CD4-positive, alpha-beta T cell treated with Interleukin-15 for 1 hour (primary cell): ENCODE data around the gene SPTBN4.
A peak's percentile ranks its signal among the peaks of the same experiment; 100 is the strongest.
"Not testable (repeated sequence)": the region's sequence is repeated elsewhere in the genome, so short reads cannot be mapped to it uniquely, and the experiment has no call there.

Experiments used
- DNase-seq: peaks from one replicate; pipeline ENCODE4 v3.0.0-alpha.2; 2020

Gene SPTBN4

GRCh38 chr19:40465557-40466218, 1.1 kb upstream of the SPTBN4 start, which contains the start of gene BLVRB:
Gene BLVRB (minus strand): TSS chr19:40465745. CDS start chr19:40465688, 57 bp downstream.
- peak; percentile 99 for DNase-seq

- DNase-seq, result peak; percentile 89
Observed at GRCh38 chr19:40466219-40466984, 399 bp upstream of the SPTBN4 start.

DNA sequence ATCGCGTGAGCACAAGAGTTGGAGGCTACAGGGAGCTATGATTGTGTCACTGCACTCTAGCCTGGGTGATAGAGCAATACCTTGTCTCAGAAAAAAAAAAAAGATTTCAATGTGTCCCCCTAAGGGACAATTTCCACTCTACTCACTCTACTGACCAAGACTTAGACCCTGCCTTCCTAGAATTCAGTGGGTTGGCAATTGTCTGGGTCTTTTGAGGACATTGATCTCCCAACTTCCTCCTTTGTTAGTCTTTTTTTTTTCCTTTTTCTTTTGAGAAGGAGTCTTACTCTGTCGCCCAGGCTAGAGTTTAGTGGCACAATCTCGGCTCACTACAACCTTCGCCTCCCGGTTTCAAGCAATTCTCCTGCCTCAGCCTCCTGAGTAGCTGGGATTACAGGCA, 2.2 kb downstream of the SPTBN4 start:
- DNase-seq, result no peak

GRCh38 chr19:40471111-40471510, 4.3 kb downstream of the SPTBN4 start:
- no peak for DNase-seq

GRCh38 chr19:40472516-40472915, 5.7 kb downstream of the SPTBN4 start:
- no peak for DNase-seq

- no peak for DNase-seq
Observed at GRCh38 chr19:40474737-40475136, 7.9 kb downstream of the SPTBN4 start.

DNA sequence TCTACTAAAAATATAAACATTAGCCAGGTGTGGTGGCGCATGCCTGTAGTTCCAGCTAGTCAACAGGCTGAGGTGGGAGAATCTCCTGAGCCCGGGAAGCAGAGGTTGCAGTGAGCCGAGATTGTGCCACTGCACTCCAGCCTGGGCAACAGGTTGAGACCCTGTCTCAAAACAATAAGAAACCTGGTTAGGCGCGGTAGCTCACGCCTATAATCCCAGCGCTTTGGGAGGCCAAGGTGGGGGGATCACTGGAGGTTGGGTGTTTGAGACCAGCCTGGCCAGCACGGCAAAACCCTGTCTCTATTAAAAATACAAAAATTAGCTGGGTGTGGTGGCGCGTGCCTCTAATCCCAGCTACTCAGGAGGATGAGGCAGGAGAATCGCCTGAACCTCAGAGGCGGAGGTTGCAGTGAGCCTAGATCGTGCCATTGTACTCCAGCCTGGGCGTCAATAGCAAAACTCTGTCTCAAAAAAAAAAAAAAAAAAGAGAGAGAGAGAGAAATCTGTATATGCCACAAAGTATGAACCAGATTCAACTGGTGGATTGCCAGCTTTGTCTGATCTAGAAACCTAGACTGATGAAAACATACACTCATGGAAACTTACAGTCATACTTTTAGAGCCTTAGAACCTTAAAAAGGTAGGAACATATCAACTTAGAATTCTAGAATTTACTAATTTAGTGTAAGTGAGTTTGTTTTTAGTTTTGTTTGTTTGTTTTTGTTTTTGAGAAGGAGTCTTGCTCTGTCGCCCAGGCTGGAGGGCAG, 9.3 kb downstream of the SPTBN4 start:
- not testable (repeated sequence) for DNase-seq

DNA sequence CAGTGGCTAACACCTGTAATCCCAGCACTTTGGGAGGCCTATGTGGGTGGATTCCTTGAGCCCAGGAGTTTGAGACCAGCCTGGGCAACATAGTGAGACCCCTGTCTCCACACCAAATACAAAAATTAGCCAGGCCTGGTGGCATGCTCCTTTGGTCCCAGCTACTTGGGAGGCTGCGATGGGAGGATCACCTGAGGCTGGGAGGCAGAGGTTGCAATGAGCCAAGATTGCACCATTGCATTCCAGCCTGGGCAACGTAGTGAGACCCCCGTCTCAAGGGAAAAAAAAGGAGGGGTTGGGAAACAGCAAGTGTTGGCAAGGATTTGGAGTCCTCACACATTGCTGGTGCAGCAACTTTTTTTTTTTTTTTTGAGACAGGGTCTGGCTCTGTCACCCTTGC, 19.2 kb downstream of the SPTBN4 start:
- no peak for DNase-seq

DNA sequence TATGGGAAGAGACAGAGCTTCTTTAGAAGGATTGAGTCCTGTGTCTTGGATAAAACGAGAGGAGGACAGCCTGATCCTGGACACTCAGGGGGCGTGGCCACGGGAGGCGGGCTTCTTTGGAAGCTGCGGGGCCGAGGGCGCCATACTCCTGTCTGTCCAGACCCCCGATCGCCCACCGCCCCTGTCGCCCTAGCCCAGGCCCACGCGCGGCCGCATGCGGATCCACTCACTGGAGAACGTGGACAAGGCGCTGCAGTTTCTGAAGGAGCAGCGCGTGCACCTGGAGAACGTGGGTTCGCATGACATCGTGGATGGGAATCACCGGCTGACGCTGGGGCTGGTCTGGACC, 23.1 kb downstream of the SPTBN4 start:
- no peak for DNase-seq

GRCh38 chr19:40492274-40492673, 25.5 kb downstream of the SPTBN4 start:
- no peak for DNase-seq

DNA sequence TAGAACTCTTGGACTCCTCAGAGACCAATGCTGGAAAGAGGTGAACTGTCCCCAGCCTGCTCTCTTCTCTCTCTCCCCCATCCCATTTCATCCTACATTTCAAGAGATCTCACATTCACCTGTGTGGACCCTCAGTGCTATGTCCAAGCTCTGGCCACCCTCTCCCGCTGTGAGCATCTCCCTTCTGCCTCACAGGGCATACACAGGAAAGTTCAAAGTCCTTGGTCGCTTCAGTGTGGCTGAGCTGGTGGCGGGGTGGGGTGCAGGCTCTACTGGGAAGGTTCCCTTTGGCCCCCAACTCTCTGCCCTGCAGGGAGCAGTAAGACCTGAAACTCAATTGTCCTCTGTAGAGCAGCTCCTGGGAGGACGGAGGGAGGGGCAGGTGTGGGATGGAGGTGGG, 27.0 kb downstream of the SPTBN4 start:
- DNase-seq, result no peak

DNA sequence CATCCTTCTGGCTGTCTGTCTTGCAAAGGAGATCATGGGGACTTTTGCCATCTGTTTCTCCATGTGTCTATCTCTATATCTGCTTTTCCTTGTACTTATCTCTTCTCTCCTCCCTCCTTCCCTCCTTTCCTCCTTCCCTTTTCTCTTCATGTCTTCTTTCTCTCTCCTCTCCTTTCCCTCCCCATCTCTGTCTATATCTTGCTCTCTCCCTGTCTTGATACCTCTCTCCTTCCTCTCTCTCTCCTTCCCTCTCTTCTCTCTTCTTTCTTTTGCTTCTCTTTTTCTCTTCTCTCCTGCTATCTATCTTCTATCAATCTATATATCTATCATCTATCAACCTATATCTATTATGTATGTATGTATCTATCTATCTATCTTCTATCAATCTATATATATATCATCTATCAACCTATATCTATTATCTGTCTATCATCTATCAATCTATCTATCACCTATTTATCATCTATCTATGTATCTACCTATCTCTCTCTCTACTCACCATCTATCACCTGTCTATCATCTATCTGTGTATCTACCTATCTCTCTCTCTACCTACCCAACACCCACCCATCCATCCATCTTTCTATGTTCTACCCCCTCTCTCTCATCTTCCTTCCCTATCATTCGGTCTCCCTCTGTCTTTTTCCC, 27.5 kb downstream of the SPTBN4 start:
- DNase-seq, result no peak

DNA sequence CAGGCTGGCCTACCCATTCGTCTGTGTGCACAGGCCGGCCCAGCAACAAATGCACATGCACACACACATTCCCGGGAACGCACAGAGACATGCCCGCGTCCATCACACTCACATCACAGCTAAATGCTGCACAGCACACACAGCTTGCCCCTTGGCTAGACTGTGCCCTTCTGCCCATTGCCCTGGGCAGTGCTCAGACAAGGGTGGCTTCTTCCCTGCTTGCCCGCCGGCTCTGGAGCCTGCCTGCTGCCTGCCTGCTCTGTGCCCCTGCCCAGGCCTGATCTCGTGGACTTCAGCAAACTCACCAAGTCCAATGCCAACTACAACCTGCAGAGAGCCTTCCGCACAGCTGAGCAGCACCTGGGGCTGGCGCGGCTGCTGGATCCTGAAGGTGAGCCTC, 30.4 kb downstream of the SPTBN4 start:
- no peak for DNase-seq

DNA sequence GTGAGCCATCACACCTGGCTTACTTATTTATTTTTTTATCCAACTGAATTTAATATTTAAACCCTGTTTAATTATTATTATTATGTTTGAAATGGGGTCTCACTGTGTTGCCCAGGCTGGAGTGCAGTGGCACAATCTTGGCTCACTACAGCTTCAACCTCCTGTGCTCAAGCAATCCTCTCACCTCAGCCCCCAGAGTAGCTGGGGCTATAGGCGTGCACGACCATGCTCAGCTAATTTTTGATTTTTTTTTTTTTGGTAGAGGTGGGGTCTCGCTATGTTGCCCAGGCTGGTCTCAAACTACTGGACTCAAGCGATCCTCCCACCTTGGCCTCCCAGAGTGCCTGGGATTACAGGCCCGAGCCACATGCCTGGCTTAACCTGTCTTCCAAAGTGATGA, 32.5 kb downstream of the SPTBN4 start:
- DNase-seq, result no peak

GRCh38 chr19:40500678-40501530, 34.1 kb downstream of the SPTBN4 start:
- DNase-seq, result not testable (repeated sequence)

GRCh38 chr19:40501599-40501998, 34.8 kb downstream of the SPTBN4 start:
- DNase-seq, result no peak

DNA sequence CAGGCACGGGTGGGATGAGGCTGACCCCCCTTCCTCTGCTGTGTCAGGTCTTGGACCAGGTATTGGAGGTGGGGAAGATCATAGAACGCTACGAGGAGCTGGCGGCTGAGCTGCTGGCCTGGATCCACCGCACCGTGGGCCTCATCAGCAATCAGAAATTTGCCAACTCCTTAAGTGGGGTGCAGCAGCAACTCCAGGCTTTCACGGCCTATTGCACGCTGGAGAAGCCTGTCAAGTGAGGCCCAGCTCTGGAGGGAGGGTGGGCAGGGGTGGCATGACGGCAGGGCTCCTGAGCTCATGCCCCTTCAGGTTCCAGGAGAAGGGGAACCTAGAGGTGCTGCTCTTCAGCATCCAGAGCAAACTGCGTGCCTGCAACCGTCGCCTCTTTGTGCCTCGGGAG, 35.3 kb downstream of the SPTBN4 start:
- DNase-seq, result no peak

- no peak for DNase-seq
Observed at GRCh38 chr19:40502647-40503319, 36.0 kb downstream of the SPTBN4 start.

DNA sequence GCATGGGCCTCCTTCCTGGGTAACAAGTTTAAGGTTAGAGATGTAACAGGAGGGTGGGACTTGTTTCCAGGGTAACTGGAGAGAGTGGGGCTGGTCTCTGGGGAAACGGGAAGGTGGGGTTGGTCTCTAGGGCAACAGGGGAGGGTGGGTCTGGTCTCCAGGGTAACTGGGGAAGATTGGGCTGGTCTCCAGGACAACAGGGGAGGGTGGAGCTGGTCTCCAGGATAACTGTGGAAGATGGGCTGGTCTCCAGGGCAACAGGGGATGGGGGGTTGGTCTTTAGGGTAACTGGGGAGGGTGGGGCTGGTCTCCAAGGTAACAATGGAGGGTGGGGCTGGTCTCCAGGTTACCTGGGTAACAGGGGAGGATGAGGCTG, 36.5 kb downstream of the SPTBN4 start:
- no peak for DNase-seq

GRCh38 chr19:40506099-40506498, 39.3 kb downstream of the SPTBN4 start:
- DNase-seq, result no peak

DNA sequence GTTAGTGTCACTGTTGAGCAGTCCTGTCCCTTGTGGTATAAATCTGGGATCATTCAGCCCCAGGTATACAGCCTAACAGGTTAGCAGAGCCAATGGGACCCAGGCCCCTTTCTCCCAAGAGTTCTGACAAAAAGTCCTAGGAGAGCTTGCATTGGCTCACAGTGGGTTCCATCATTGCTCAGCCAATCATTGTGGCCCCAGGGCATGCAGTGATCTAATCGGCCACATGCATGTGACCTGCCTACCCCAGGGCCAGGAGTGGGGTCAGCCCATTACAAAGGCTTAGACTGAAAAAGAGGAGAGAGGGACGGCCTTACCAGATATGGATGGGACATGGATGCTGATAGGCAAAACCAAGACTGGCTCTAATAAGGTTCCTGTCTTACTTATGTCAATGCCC, 41.1 kb downstream of the SPTBN4 start:
- peak; percentile 0 for DNase-seq

GRCh38 chr19:40508739-40509260, 42.0 kb downstream of the SPTBN4 start:
- DNase-seq, result no peak
